PC-3 (cell line): Measurements from ENCODE around the gene NCSTN.

Experiments
- CTCF ChIP-seq: fragments of 300-600 bp; sonication (generic); conservative IDR thresholded peaks from 2 replicates; pipeline ENCODE4 v1.5.1; 2017; ENCODE audit warnings: antibody characterized with exemption, low read depth, mild to moderate bottlenecking, low read length
- EZH2 ChIP-seq: fragments of 300-600 bp; sonication (generic); IDR thresholded peaks from one replicate; pipeline ENCODE4 v1.6.1; 2017; ENCODE audit warnings: antibody characterized with exemption, mild to moderate bottlenecking, low read length; ENCODE audit not compliant: unreplicated experiment
- EZH2phosphoT487 ChIP-seq: fragments of 300-600 bp; sonication (generic); IDR thresholded peaks from 2 replicates; pipeline ENCODE4 v1.6.1; 2018; ENCODE audit warnings: mild to moderate bottlenecking, antibody characterized with exemption, low read length, borderline replicate concordance

DNA sequence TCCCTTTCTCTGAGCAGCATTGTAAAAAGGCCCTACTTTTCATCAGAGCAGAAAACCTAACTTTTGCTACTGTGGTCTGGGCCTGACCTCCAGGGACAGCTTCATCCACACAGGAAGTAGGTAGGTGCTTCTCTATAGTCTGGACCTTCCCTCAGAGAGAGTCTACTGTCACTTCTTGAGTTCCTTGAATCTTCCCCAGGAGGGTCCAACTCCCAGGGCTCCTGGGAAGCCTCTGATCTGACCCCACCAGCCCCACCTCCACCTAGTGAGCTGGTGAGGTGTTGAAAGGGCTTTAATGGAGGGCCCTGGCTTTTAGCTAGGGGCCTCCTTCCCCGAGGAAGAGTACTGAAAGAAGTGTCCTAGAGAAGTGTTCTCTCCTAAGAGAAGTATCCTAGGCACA lies 54.5 kb downstream of the NCSTN start:
- TF ChIP-seq EZH2 (no peak), CTCF (no peak), EZH2phosphoT487 (no peak)
